GM12864 (cell line): ENCODE measurements around the gene PRKG1.

Source experiments
- DNase-seq: peaks from one replicate; pipeline ENCODE4 v3.0.0-alpha.2; 2011; ENCODE audit warnings: low read depth
- H3K4me3 ChIP-seq: 2 replicates; pipeline ENCODE4 v1.5.1; 2011; ENCODE audit warnings: mild to moderate bottlenecking, low read depth, low read length, control low read depth
- CTCF ChIP-seq: IDR thresholded peaks from 2 replicates; pipeline ENCODE4 v1.5.1; 2011; ENCODE audit warnings: low read depth, mild to moderate bottlenecking, moderate library complexity, low read length, control low read depth, inconsistent platforms; ENCODE audit errors: missing control alignments

Gene PRKG1

GRCh38 chr10:51063659-51064535 is 10.4 kb upstream of the PRKG1 start:
- DNase-seq: no peak
- no peak overlapping the region for H3K4me3 ChIP-seq
- no peak for TF ChIP-seq CTCF

- TF ChIP-seq CTCF: no peak
- no peak for DNase-seq
- H3K4me3 ChIP-seq: no peak overlapping the region
These were observed 8.1 kb upstream of the PRKG1 start for GRCh38 chr10:51066231-51066630.

GRCh38 chr10:51072210-51072609 is 2.1 kb upstream of the PRKG1 start:
- DNase-seq: no peak
- H3K4me3 ChIP-seq: no peak overlapping the region
- TF ChIP-seq CTCF: no peak

GRCh38 chr10:51072921-51073434 is 1.3 kb upstream of the PRKG1 start:
- no peak overlapping the region for H3K4me3 ChIP-seq
- no peak for TF ChIP-seq CTCF
- no peak for DNase-seq

- no peak for DNase-seq
- H3K4me3 ChIP-seq: no peak overlapping the region
- no peak for TF ChIP-seq CTCF
These were observed 642 bp upstream of the PRKG1 start for GRCh38 chr10:51073453-51074237.

- no peak for DNase-seq
- no peak overlapping the region for H3K4me3 ChIP-seq
These were observed 971 bp downstream of the PRKG1 start for GRCh38 chr10:51075043-51075872.

More at GRCh38 chr10:51075043-51075872, 971 bp downstream of the PRKG1 start:
- TF ChIP-seq CTCF: no peak
